HuH-7.5 (cell line): ENCODE measurements around the gene ALDH5A1.
A peak's percentile ranks its signal among the peaks of the same experiment; 100 is the strongest.

Source experiments
- DNase-seq: peaks from one replicate; pipeline ENCODE4 v3.0.0; 2011; ENCODE audit warnings: low spot score

ALDH5A1 gene

DNA sequence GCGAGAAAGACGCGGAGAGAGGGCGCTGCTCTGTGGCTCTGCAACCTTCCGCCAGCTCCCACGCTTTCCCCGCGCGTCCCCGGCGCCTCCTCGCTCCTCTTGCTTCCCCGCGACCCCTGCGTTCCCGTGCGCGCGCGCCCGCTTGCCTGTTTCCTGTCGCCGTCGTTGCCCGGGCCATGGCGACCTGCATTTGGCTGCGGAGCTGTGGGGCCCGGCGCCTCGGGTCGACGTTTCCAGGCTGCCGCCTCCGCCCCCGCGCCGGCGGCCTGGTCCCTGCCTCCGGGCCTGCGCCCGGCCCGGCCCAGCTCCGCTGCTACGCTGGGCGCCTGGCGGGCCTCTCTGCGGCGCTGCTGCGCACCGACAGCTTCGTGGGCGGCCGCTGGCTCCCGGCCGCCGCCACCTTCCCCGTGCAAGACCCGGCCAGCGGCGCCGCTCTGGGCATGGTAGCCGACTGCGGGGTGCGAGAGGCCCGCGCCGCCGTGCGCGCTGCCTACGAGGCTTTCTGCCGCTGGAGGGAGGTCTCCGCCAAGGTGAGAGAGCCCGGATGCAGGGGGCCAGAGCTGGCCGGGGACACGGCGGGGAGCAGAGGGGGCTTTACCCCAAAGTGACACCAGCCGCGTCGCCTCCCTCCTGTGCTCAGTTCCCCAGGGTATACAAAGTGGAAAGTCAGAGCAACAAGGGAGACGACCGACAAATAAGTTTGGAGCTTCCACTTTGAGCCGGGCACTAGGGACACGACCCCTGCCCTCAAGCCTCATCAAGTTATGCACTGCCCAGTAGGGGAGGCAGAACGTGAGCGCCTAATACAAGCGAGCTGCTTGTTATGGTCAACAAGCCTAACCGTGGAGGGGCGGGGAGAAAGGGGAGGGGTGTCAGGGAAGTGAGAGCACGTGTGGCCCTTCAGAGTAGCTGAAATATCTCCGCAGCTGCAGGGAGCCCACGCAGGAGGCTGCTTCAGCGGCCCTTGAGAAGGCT is at the start of gene ALDH5A1:
Gene ALDH5A1 (plus strand): TSS at position 149 of the 975 bp plus-strand sequence. CDS start 28 bp downstream, at position 177.
- DNase-seq, result peak; percentile 55

GRCh38 chr6:24445704-24446103 is 49.1 kb upstream of the ALDH5A1 start:
- DNase-seq, result no peak

DNA sequence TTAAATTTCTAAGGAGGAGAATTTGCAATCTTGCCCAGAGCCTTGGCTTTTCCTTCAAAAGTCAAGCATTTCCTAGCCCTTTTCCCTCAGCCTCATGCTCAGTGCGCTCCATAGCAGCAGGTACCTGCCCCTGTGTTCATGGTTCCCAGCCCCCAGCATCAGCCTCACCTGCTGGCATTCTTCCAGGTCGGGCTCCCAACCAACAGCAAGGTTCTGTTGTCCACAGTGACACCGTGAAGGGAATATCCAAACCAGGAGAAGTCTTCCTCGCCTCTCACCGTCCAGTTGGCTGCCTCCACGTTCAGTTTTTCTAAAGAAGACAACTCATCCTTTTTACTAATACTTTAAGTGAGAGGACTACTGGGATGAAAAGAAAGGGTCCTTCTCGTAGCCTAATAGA is 48.1 kb upstream of the ALDH5A1 start:
- DNase-seq, result no peak

DNA sequence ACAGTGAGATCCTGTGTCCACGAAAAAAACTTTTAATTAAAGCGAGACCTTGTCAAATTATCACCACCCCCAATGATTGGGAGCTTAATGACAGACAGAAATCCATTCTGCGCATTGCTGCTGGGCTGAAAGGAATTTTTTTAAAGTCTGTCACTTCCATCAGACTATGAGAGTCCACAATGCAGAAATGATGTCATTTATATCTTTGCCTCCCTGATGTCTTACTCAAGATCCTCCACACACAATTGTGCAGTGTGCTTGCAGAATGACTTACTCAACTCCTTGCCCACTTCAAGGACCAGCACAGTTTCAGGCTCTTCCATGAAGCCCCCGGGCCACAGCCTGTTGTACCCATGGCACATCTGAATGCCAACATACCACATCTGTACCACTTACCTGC is 46.4 kb upstream of the ALDH5A1 start:
- DNase-seq, result no peak

DNA sequence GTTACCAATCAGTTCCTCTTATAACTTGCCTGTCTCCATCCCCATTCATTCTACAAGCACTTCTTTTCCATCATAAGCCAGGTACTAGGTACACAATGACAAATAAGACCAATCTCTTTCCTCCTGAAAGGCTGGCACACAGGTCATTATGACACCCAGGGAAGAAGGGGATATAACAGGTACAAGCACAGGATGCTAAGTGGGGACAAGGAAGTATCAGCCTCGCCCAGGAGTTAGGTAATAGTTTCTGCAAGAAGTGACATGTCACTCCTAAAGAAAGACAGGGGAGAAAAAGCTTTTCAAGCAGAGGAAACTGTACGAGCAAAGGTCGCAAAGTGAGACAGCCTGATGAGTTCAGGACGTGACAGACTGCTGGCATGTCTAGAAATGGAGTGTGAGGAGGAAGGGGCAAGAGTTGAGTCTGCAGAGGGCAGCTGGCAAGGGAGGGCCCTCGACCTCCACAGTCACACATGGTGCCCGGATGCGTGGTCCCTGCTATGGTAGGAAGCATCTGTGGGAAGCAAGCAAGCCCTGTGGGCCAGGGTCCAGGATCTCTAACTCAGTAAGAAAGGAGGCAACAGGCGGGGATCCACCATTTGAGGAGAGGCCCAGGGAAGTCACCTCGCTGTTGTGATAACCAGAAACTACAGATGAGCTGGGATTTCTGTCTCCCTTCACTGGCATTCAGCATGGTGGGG is 45.8 kb upstream of the ALDH5A1 start:
- no peak for DNase-seq

GRCh38 chr6:24451581-24452388 is 43.0 kb upstream of the ALDH5A1 start:
- DNase-seq, result no peak

DNA sequence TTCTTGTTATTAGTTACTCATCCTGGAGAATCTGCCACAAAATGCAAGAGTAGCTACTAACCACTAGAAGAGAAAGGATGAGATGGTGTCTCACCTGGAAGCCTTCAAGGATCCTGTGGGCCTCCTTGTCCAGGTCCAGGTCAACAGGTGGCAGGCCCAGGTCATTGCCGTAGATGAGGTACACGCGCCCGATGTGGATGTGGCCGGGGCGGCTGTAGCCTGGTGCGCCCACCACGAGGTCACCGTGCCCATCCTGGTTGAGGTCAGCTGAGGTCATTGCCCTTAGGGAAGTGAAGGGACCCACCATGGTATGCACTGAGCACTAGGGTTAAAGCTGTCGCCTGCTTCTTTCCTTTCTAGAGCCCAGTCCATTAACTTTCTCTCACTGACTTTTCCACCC is 40.8 kb upstream of the ALDH5A1 start:
- no peak for DNase-seq

- DNase-seq, result no peak
These were observed 40.3 kb upstream of the ALDH5A1 start for GRCh38 chr6:24454452-24454851.

DNA sequence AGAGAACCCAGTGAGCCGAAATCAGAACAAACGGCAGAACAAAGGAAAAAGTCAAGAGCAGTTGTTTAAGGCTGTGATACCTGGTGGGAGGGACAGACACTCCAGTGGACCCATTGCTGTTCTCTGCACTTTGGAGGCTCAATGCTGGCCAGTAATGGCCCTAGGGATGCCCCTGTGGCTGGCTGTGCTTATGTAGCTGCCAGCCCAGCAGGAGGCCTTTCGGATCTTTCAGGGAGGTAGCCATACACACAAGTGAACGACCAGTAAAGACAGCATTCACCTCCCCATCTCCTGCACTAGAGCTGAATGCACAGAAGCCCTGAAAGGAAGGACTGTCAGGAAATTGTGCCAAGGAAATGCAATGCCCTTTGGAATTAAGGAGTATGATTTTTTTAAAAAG is 39.7 kb upstream of the ALDH5A1 start:
- DNase-seq, result no peak

- no peak for DNase-seq
These were observed 36.6 kb upstream of the ALDH5A1 start for GRCh38 chr6:24458134-24458533.

- DNase-seq, result no peak
These were observed 35.8 kb upstream of the ALDH5A1 start for GRCh38 chr6:24458941-24459340.

GRCh38 chr6:24460966-24461365 is 33.8 kb upstream of the ALDH5A1 start:
- no peak for DNase-seq

GRCh38 chr6:24464253-24465038 is 30.3 kb upstream of the ALDH5A1 start:
- DNase-seq, result no peak

- no peak for DNase-seq
These were observed 25.0 kb upstream of the ALDH5A1 start for GRCh38 chr6:24469811-24470210.

GRCh38 chr6:24472181-24472580 is 22.6 kb upstream of the ALDH5A1 start:
- DNase-seq, result no peak

DNA sequence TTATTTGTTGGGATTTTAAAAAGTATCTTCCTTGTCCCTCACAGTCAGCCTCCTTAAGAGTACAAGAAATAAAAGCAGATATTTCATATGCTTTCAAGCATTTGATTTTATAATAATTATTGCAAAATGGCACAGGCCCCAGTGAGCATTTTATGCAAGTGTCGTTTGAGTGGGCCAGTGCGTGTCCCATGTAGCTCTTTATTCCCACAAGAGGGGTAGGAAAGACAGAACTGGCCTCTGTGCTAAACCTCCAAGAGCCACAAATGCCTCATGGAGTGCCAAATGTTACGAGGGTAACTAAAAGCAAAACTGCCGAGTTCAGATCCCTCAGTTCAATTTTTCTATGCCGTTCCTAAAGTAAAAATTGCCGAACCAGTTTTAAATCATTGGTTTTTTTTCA is 18.1 kb upstream of the ALDH5A1 start:
- DNase-seq, result no peak

GRCh38 chr6:24477070-24477469 is 17.7 kb upstream of the ALDH5A1 start:
- DNase-seq, result no peak

DNA sequence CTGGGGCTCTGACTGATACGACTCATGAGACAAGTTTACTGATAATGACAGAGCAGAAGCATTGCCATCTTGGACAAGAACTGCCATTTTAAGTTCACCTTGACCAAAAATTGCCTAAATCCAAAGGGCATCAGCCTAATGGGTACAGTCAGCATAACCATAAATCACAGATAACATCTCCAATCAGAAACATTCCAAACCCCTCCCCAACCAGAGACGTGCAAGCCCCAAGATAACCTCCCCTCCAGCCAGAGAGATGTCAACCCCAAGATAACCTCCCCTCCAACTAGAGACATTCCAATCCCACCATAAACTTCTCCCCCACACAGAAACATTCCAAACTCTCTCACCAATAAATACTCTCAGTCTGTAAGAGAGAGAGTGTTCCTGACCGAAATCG is 15.9 kb upstream of the ALDH5A1 start:
- no peak for DNase-seq

DNA sequence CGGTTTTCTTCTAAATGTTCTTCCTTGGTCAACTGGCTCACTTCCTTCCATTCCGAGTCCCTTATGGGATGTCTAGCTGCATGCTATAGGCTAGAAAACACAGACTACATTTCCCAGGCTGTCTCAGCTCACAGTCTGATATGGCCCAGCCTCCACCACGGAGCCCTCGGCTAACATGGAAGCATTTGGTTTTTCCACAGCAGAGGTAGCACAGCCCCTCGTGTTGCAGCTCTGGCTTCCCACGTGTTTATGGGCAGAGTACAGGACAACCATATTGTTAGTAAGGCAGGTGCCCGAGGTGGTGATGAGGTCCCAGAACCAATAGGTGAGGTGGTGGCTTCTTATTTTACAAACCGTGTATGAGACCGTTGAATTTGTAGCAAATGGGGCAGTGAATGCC is 14.1 kb upstream of the ALDH5A1 start:
- no peak for DNase-seq

DNA sequence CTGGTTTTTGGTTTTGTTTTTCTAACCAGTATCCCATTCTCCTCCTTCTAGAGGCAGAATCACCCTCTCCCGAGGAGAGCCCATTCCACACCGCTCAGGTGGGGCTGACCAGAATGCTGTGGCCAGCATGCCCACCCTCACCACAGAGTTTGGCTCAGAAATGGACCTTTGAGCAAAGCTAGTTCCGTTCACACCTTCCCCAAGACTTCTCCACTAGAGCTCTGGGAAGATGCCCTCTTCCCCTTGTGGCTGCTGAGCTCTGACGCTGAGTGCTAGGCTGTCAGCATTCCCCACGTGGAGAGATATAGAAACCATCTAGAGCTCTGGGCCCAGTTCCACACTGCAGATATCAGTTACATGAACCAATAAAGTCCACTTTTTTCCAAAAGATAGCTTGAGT is 13.3 kb upstream of the ALDH5A1 start:
- no peak for DNase-seq

GRCh38 chr6:24484657-24485323 is 10.0 kb upstream of the ALDH5A1 start:
- DNase-seq, result no peak
